Measurements from ENCODE around the gene LRP6. TPM values are rescaled to one million over a fixed set of nuclear protein-coding genes. Genes with fewer than 3 reads are reported as not detected.

Gene LRP6
- total and polyA plus RNA-seq, 2 experiments from 2014 or later: 17.5 to 42.4 TPM

GRCh38 chr12:12302976-12303375 is 36.1 kb upstream of the LRP6 start:
- TF ChIP-seq EZH2 (IDR thresholded peaks at IDR 0.05; ENCODE audit: borderline replicate concordance) (no peak), CTCF (IDR thresholded peaks at IDR 0.05; ENCODE audit: poor library complexity) (no peak)
- Histone ChIP-seq H3K4me1 (ENCODE audit: insufficient read depth) (no peaks in the 10 kb centered on the region), H2AFZ (no peak overlapping the region), H3K4me2 (no peak overlapping the region), H3K36me3 (replicated peaks; ENCODE audit: insufficient read depth, low read depth) (no peaks in the 10 kb centered on the region), H4K20me1 (ENCODE audit: insufficient read depth, poor library complexity, severe bottlenecking) (no peaks in the 10 kb centered on the region), H3K27ac (no peak overlapping the region), H3K9me2 (replicated peaks; ENCODE audit: insufficient read depth) (no peaks in the 10 kb centered on the region), H3K79me2 (no peaks in the 10 kb centered on the region), H3K9me3 (ENCODE audit: low read depth) (no peaks in the 10 kb centered on the region), H3K4me3 (no peak overlapping the region), H3K27me3 (no peaks in the 10 kb centered on the region)
- 100% methylated on average over 2 of the region's 2 CpGs for WGBS (ENCODE audit: low lambda C conversion rate, missing lambda C conversion rate)
- DNase-seq (ENCODE audit: low spot score): no peak

GRCh38 chr12:12301122-12301521 is 34.3 kb upstream of the LRP6 start:
- no peak for DNase-seq (ENCODE audit: low spot score)
- Histone ChIP-seq H3K4me1 (ENCODE audit: insufficient read depth) (no peaks in the 10 kb centered on the region), H3K27me3 (no peaks in the 10 kb centered on the region), H3K9me3 (ENCODE audit: low read depth) (no peaks in the 10 kb centered on the region), H2AFZ (no peak overlapping the region), H3K36me3 (replicated peaks; ENCODE audit: insufficient read depth, low read depth) (no peaks in the 10 kb centered on the region), H3K79me2 (no peaks in the 10 kb centered on the region), H4K20me1 (ENCODE audit: insufficient read depth, poor library complexity, severe bottlenecking) (no peaks in the 10 kb centered on the region), H3K4me3 (no peak overlapping the region), H3K9me2 (replicated peaks; ENCODE audit: insufficient read depth) (no peaks in the 10 kb centered on the region), H3K27ac (no peak overlapping the region), H3K4me2 (no peak overlapping the region)
- TF ChIP-seq CTCF (IDR thresholded peaks at IDR 0.05; ENCODE audit: poor library complexity): no peak
- TF ChIP-seq EZH2 (IDR thresholded peaks at IDR 0.05; ENCODE audit: borderline replicate concordance): no peak
- no peak for TF ChIP-seq EZH2phosphoT487 (IDR thresholded peaks at IDR 0.05; ENCODE audit: low read depth, severe bottlenecking, unreplicated experiment)
- 84% methylated on average over 2 of the region's 2 CpGs for WGBS (ENCODE audit: low lambda C conversion rate, missing lambda C conversion rate)

DNA sequence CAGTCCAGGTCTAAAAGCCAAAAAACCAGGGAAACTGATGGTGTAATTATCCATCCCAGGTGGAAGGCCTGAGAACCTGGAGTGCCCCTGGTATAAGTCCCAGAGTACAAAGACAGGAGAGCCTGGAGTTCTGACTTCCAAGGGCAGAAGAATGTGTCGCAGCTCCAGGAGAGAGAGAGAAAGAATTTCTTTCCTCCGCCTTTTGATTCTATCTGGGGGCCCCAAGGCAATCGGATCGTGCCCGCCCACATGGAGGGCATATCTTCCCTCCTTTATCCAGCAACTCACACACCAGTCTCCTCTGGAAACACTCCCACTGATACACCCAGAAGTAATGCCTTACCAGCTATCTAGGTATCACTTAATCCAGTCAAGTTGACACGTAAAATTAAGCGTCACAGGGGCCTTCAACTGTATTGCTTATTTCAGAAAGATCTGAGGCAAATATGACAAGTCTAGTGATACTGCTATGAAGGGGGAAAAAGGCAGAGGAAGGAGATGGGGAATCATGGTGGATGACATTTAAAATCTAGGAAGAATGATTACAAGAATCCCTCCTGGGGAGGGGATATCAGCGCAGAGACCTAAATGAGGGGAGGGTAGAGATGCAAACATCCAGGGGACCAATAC is 30.5 kb upstream of the LRP6 start:
- no peaks in the 10 kb centered on the region for H3K79me2 ChIP-seq
- no peaks in the 10 kb centered on the region for H4K20me1 ChIP-seq (ENCODE audit: insufficient read depth, poor library complexity, severe bottlenecking)
- no peak for TF ChIP-seq EZH2 (IDR thresholded peaks at IDR 0.05; ENCODE audit: borderline replicate concordance)
- no peak for TF ChIP-seq EZH2phosphoT487 (IDR thresholded peaks at IDR 0.05; ENCODE audit: low read depth, severe bottlenecking, unreplicated experiment)
- no peak for TF ChIP-seq CTCF (IDR thresholded peaks at IDR 0.05; ENCODE audit: poor library complexity)
- no peak overlapping the region for H3K4me3 ChIP-seq
- H3K9me3 ChIP-seq (ENCODE audit: low read depth): no peaks in the 10 kb centered on the region
- no peak for DNase-seq (ENCODE audit: low spot score)
- H3K9me2 ChIP-seq (replicated peaks; ENCODE audit: insufficient read depth): no peaks in the 10 kb centered on the region
- no peaks in the 10 kb centered on the region for H3K36me3 ChIP-seq (replicated peaks; ENCODE audit: insufficient read depth, low read depth)
- peaks cover 8% of the 10 kb centered on the region for H3K4me1 ChIP-seq (ENCODE audit: insufficient read depth)
- H3K27me3 ChIP-seq: no peaks in the 10 kb centered on the region
- no peak overlapping the region for H2AFZ ChIP-seq
- no peak overlapping the region for H3K27ac ChIP-seq
- WGBS (ENCODE audit: low lambda C conversion rate, missing lambda C conversion rate): 81% methylated on average over 8 of the region's 8 CpGs
- H3K4me2 ChIP-seq: no peak overlapping the region

Measured in hepatocyte (in vitro differentiated cells).